NCI-H2171 (cell line): ENCODE results near the gene EFCAB5.
"Not testable (repeated sequence)": the region's sequence is repeated elsewhere in the genome, so short reads cannot be mapped to it uniquely, and the experiment has no call there.

Experiments used
- DNase-seq: peaks from one replicate; lab custom pipeline; 2025; lab: John Stamatoyannopoulos, UW

Gene EFCAB5

DNA sequence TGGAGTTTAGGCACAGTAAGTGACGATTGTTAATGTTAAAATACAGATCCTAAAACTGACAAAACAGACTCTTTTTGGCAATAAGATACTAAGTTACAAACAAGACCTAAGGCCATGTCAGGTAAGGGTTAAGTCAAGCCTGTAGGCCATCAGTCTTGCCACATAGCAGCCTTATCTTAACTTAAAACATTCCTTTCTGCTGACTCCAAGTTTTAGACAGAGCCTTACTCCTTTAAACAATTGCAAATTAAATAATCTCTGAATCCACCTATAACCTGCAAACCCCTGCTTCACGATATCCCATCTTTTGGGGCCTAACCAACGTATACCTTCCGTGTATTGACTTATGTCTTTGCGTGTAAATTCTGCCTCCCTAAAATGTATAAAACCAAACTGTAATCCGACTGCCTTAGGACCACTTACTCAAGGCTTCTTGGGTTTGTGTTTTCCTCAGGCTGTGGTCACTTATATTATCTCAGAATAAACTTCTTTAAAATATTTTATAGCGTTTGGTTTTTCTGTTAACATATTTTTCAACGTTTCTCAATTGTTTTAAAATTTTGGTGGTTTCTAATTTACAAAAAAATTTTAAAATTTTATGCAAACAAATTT, 64.4 kb downstream of the EFCAB5 start:
- no peak for DNase-seq

DNA sequence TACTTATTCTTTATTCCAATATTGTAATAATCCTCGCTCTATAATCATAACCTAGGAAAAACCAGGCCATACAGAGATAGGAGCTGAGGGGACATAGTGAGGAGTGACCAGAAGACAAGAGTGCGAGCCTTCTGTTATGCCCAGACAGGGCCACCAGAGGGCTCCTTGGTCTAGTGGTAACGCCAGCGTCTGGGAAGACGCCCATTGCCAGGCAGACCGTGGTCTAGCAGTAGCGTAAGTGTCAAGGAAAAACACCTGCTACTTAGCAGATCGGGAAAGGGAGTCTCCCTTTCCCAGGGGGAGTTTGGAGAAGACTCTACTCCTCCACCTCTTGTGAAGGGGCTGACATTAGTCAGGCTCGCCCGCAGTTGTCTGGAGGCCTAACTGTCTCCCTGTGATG, 70.5 kb downstream of the EFCAB5 start:
- DNase-seq, result not testable (repeated sequence)

DNA sequence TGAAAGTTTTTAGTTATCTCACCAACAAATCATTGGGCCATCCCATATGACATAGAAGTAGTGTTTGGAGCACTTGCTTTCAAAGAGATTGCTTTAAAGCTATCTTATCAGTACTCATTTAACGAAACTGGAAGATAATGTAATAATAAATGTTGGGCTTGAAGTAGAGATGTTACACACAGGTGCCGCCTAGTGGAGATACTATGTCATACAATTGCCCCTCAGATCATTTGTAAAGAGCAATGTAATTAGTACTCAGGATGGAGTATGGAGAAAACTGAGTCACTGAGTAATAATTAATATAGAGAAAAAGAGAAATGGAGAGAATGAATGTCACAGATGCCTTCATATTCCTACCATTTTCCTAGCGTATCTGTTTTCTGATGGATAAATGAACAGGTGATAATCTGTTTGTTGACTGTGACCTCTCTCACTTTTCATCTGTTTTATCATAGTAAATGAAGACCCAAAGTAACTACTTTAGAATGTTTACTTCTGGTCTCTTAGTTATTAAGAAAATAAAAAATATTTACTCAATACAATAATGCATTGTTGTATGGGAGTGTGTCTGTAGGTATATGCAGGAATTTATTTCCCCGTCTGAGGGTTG, 80.4 kb downstream of the EFCAB5 start:
- DNase-seq, result no peak

DNA sequence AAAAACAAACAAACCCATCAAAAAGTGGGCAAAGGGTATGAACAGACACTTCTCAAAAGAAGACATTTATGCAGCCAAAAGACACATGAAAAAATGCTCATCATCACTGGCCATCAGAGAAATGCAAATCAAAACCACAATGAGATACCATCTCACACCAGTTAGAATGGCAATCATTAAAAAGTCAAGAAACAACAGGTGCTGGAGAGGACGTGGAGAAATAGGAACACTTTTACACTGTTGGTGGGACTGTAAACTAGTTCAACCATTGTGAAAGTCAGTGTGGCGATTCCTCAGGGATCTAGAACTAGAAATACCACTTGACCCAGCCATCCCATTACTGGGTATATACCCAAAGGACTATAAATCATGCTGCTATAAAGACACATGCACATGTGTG, 83.9 kb downstream of the EFCAB5 start:
- not testable (repeated sequence) for DNase-seq

DNA sequence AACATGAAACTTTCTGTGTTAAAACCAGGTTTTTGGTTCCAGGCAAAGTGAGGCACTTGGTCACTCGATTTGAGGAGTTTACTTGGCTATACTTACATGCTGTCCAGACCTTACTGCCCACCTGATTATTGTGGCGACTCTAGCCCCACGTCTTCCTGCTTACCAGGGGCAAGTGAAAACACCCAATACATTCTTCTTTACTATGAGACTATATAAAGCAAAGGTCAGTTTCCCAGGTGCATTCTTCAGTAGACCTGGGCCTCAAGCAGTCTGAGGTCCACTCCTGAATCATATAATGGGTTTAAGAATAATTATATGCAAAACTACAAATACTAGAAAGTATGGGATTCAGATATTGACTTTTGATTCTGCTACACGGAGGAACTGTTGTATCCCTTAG, 86.2 kb downstream of the EFCAB5 start:
- DNase-seq, result no peak

DNA sequence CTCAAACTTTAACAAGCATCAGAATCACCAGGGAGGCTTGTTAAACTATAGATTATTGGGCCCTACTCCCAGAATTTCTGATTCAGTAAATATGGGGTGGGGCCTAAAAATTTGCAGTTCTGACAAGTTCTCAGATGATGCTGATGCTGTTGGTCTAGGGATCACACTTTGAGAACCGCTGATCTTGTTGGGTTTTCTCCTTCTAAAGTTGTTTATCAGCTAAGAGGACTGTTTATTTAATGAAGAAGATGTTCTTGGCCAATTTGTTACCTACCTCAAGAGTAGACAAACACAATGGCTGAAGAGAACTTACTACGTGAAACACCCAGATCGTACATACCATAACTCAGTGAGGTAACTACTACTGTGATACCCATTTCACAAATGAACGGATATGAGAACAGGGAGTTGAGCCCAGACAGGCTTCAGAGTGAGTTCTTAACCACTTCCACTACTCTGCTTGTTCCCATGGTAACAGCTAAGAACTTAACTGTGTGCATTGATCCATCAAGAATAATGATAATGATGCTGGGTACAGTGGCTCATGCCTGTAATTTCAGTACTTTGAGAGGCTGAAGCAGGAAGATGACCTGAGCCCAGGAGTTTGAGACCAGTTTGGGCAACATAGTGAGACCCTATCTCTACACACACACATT, 89.9 kb downstream of the EFCAB5 start:
- no peak for DNase-seq

DNA sequence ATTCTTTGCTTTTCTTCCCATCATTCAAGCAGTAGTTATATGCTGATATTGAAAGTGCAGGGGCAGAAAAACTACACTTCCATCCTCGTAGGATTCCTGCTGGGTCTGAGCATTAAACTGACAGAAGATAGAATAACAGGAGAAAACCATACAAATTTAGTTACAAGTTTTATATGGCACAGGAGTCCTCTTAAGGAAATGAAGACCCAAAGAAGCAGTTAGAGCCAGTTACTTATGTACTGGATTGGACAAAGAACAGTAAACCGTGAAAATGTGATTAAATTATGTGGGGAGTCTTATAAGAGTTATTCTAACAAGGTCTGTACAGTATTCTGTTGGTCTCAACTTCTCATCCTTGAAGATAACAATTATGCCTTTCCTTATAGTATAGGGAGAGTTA, 93.9 kb downstream of the EFCAB5 start:
- DNase-seq, result no peak

DNA sequence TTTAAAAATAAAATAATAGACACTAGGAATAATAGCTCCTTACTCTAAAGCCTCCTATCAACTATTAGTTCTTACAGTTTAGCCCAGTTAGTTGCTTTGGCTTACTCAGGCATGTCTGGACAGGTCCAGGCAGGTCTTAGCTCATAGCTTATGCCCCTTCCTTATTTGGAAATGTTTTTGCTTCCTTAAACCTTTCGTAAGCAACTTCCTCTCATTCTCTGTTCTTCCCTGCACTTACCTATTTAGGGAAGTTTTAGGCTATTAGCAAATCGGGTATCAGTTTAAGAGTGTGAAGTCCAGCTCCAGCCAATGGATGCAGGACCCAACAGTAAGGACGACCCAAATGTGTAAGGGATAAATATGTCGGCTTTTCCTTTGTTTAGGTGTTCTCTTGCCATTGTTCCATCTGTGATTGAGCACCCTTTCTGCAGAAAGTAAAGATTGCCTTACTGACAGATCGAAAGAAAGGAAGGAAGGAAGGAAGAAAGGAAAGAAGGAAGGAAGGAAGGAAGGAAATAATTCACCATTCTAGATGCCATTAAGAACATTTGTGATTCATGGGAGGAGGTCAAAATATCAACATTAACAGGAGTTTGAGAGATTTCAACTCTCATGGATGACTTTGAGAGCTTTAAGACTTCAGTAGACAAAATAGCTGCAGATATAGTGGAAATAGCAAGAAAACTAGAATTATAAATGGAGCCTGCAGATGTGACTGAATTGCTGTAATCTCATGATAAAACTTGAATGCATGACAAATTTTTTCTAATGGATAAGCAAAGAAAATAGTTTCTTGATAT, 99.5 kb downstream of the EFCAB5 start:
- not testable (repeated sequence) for DNase-seq

DNA sequence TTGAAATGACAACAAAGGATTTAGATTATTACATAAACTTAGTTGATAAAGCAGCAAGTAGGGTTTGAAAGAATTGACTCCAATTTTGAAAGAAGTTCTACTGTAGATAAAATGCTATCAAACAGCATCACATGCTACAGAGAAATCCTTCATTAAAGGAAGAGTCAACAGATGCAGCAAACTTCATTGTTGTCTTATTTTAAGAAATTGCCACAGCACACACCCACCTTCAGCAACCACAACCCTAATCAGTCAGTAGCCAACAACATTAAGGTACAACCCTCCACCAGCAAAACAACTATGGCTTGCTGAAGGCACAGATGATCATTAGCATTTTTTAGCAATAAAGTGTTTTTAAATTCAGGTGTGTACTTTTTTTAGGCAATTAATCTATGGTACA, 100.1 kb downstream of the EFCAB5 start:
- DNase-seq, result no peak

DNA sequence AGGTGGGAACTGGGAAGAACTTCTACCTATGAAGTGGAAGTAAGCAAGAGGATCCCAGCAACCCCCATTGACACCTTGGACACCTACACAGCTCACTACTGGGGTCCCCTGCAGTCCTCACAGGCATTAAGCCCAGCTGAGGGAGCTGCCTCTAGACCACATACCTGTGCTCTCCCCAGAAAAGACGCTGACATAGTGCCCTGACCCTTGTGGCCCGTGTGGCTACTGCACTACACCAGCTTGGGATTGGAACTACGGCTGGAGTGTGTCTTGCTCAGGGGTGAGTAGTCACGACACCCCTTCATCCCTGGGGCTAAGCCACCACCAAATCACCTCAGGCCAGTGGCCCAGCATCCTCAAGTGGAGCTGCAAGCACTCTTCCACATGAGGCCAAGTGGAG, 120.9 kb downstream of the EFCAB5 start:
- no peak for DNase-seq

DNA sequence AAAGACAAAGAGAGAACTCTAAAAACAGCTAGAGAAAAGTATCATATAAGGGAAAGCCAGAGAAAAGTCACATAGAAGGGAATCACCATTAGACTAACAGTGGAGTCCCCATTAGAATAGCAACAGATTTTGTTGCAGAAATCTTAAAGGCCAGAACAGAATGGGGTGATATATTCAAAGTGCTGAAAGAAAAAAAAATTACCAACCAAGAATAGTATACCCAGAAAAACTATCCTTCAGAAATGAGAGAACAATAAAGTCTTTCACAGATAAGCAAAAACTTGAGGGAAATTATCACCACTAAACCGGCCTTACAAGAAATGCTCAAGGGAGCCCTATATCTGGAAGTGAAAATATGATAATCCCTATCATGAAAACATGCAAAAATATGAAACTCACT, 123.3 kb downstream of the EFCAB5 start:
- DNase-seq, result no peak

DNA sequence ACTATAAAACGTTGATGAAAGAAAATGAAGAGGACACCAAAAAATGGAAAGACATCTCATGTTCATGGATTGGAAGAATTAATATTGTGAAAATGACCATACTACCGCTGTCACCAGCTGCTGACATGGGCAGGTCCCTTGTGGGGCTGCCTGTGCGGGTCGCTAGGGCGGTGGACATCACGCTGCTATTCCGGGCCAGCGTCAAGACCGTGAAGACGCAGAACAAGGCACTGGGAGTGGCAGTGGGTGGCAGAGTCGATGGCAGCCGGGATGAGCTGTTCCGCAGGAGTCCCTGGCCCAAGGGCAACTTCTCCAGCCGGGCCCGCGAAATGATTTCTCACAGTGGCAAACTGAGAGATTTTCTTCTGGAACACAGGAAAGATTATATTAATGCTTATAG, 127.0 kb downstream of the EFCAB5 start:
- no peak for DNase-seq

DNA sequence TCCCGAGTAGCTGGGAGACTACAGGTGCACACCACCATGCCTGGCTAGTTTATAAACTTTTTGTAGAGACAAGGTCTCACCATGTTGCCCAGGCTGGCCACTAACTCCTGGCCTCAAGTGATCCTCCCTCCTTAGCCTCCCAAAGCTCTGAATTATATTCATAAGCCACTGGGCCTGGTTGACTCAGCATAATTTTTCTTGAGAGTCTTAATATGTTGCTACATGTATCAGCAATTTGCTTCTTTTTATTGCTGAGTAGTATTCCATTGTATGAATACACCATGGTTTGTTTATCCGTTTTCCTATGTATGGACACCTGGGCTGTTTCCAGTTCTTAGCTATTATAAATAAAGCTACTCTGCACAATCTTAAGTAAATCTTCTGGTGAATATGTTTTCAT, 132.8 kb downstream of the EFCAB5 start:
- no peak for DNase-seq

DNA sequence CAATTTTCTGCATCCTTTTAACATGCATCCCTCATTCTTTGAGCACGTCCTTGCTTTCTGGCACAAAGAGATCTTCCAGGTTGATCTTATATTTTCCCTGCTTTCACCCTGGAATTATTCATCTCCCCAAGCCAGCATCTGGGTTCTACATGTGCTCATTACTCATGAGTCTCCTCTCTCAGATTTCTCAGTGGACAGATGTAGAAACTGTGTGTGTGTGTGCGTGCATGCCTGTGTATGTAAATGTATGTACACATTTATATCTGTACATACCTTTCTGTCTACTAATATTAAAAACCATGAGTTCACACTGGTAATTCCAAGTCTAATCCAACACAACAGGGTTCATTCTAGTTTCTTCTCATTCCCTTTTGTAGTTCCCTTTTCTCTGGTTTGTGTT, 133.3 kb downstream of the EFCAB5 start:
- DNase-seq, result no peak

DNA sequence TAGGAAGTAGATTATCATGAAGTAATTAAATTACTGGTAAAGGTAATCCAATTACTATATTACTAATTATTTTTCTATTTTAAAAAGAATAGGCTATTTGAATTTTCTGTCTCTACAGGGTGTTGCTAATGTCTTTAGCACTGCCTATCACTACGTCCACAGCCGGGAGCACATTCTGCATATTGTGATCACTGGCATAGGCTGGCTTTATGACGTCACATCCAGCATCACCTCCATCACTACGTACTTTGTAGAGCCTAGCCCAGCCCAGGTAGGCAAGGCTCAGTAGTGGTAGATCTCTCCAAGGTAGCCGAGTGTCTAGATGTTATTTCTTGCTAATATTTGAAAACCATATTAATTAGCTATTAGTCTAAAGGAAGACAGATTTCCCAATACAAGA, 141.3 kb downstream of the EFCAB5 start:
- DNase-seq, result no peak

DNA sequence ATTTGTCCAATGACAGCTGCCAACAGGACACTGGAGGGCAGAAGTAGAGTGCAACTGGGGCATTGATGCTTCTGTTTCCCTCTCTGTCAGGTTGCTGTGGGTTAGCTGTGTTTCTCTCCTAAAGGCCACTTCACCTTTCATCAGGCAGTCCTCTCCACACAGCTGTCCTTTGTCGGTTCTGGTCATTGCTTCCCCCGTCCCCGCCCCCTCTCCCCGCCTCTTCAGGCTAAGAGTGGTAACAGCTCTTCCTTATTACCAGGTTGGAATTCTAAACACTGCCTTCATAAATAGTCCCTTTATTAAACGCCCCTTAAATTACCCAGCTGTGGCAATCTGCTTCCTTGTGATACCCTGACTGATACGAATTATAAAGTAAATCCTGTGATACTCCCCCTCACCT, 143.4 kb downstream of the EFCAB5 start:
- DNase-seq, result no peak

DNA sequence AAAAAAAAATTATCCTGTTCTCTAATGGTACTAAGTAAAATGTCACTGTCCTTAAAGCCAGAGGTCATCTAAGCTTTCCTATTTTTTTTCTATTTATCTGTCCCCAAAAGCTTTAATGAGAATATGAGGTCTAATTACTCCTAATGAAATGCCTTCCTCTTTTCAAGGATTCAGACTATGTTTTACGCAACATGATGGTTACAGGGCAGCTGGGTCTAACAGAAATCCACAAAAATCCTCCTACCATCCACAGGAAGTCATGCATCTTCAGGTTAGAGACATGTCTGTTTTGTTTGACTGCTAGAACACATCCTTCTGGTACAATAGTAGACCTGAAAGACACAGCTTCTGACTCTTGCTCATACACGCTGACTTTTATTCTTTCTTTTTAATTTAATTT, 145.5 kb downstream of the EFCAB5 start:
- no peak for DNase-seq

DNA sequence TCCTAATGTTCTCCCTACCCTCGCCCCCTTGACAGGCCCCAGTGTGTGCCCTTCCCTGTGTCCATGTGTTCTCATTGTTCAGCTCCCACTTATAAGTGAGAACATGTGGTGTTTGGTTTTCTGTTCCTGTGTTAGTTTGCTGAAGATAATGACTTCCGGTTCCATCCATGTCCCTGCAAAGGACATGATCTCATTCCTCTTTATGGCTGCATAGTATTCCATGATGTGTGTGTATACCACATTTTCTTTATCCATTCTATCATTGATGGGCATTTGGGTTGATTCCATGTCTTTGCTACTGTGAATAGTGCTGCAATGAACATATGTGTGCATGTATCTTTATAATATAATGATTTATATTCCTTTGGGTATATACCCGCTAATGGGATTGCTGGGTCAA, 146.0 kb downstream of the EFCAB5 start:
- not testable (repeated sequence) for DNase-seq

DNA sequence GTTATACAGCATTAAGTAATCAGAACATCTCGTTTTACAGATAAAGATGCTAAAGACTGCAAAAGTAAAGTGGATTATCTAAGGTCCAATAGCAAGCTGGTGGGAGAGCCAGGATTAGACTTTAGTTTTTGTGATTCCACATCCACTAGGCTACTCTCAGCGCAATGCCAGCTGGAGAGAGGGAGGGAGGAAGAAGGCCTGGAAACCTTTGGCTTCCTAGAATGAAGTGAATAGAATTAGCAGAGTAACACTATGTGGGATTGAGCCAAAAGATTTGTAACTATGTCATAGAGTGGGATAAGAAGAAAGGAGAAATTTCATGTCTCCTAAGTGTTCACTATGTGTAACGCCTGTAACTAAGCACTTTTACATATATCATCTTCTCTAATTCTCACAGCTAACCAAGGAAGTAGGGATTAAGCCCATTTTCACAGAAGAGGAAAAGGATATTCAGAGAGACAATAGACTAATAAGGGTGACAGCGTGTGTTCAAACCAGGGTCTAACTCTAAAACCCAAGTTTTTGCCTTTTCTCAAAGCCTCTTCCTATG, 149.8 kb downstream of the EFCAB5 start:
- no peak for DNase-seq

DNA sequence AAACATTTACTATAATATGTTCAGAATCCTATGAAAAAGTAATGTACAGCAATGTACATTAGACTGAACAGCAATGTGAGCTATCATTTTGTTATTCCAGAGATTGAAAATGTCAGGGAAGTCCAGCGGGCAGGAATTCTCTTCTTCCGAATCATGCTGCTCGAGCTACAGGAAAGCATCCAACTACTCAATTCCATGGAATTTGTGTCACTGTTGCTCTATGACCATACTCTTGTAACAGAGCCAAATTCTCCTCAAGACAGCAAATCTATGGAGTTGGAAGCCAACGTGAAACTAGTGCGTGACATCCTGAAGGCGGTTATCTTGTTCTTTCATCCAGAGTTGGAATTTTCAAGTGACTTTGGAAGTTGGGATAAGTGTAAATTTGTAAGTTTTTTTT, 150.3 kb downstream of the EFCAB5 start:
- no peak for DNase-seq

DNA sequence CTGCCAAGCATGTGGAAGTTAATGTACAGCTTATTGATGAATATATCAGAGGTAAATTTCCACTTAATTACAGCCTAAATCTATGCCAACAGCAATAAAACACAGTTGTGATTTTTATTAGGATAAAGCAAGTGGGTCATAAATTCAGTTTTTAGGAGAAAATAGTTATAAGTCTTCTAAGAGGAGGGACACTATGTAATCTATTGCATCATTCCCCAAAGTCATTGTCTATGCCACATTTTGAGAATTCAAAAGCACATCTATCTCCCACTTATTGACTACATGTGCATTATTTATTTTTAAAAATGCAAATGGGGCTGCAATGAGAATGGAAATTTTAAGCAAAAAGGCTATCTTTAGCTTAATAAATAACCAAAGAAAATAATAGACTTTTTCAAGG, 151.5 kb downstream of the EFCAB5 start:
- DNase-seq, result no peak

DNA sequence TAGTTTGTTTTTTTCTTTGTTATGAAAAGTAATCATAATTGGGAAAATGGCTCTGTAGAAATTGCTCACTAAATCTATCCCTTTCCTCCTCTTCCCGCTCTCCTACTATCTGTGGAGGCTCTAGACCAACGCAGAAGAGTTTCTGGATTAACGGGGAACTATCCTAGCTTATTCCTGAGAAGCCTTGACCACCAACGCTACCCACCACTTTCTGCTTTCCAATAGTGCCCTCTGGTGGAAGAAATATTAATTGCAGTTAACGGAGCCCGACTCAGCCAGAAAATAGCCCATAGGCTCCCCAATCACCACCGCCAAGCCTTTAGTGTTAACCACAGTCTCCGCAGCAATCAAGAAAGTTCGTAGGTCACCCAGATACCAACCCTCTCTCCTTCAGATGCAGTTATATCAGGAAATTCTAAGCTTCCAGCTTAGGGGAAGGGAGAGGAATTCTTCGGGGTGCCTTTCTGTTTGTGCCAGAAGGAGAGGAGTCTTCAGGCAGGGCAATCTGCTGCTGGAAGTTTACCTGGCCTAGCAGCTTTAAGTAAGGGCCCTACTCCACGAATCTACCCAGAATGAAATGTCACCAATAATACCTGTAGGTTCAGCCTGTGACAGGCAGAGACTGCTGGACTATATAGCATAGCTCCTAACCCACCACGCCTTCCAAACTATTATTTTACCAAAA, 152.2 kb downstream of the EFCAB5 start:
- DNase-seq, result peak; percentile 21
